ENCODE data around the gene SH3GL1. TPM values are rescaled to one million over a fixed set of nuclear protein-coding genes. Genes with fewer than 3 reads are reported as not detected.

Gene SH3GL1
- polyA plus RNA-seq, 3 donors = 14.0 to 33.9 (median 15.0) TPM

GRCh38 chr19:4428326-4428975, 28.1 kb upstream of the SH3GL1 start:
- Mint-ChIP-seq H3K36me3 (peaks cover 39 to 63% of the 10 kb centered on the region in 2 donors), H3K27me3 (ENCODE audit: low read depth in 3 of 3) (peaks cover 0 to 6% (median 5%) of the 10 kb centered on the region in 3 donors), H3K27ac (peak overlapping the region in 5 of 7 donors; percentile 50 to 98 (median 81)), H3K9me3 (peaks cover 0 to 2% (median 0%) of the 10 kb centered on the region in 7 donors), H3K4me3 (no peak overlapping the region), H3K4me1 (peaks cover 45% of the 10 kb centered on the region)
- Histone ChIP-seq H3K4me3 (replicated peaks in 1 of 3; ENCODE audit: low read depth in 2 of 3, low read length in 3 of 3) (no peak overlapping the region), H4K20me1 (ENCODE audit: insufficient read depth, low read length) (no peaks in the 10 kb centered on the region), H3K27ac (ENCODE audit: low read depth in 1 of 2, low read length in 2 of 2) (no peak overlapping the region), H3K9me3 (replicated peaks in 1 of 2; ENCODE audit: control insufficient read depth in 1 of 2, insufficient read depth in 1 of 2, low read length in 2 of 2) (no peaks in the 10 kb centered on the region), H3K4me2 (replicated peaks; ENCODE audit: extremely low read depth, low read length, poor library complexity, severe bottlenecking) (no peak overlapping the region), H2AFZ (ENCODE audit: insufficient read depth, low read depth, low read length, poor library complexity, severe bottlenecking) (no peak overlapping the region), H3K9ac (ENCODE audit: insufficient read depth, low read length, poor library complexity, severe bottlenecking) (no peak overlapping the region), H3K4me1 (ENCODE audit: control insufficient read depth in 1 of 2, insufficient read depth in 2 of 2, low read length in 2 of 2) (peaks cover 37 to 42% of the 10 kb centered on the region in 2 donors), H3K79me2 (ENCODE audit: insufficient read depth, low read length) (peaks cover 9% of the 10 kb centered on the region), H3K27me3 (ENCODE audit: control insufficient read depth in 2 of 2, insufficient read depth in 2 of 2, low read length in 2 of 2) (no peaks in the 10 kb centered on the region), H3K36me3 (replicated peaks in 1 of 2; ENCODE audit: control insufficient read depth in 1 of 2, insufficient read depth in 2 of 2, low read length in 2 of 2) (peaks cover 16 to 21% of the 10 kb centered on the region in 2 donors)
- intact Hi-C loops (cut with micrococcal nuclease) = no loop called here
- 97% methylated on average over 20 of the region's 20 CpGs for WGBS (ENCODE audit: insufficient coverage)
- no peak for TF ChIP-seq CTCF (IDR thresholded peaks at IDR 0.05)
- DNase-seq = no peak

- Mint-ChIP-seq H3K4me3 (no peak overlapping the region), H3K27ac (no peak overlapping the region), H3K9me3 (no peaks in the 10 kb centered on the region), H3K27me3 (ENCODE audit: low read depth in 3 of 3) (peaks cover 0 to 5% (median 2%) of the 10 kb centered on the region in 3 donors), H3K36me3 (peaks cover 43 to 65% of the 10 kb centered on the region in 2 donors), H3K4me1 (peaks cover 24% of the 10 kb centered on the region)
- no peak for DNase-seq
- no peak for TF ChIP-seq CTCF (IDR thresholded peaks at IDR 0.05)
- no peaks in the 10 kb centered on the region for H3K9me3 ChIP-seq (replicated peaks in 1 of 2; ENCODE audit: control insufficient read depth in 1 of 2, insufficient read depth in 1 of 2, low read length in 2 of 2)
- H3K4me1 ChIP-seq (ENCODE audit: control insufficient read depth in 1 of 2, insufficient read depth in 2 of 2, low read length in 2 of 2) = peaks cover 10 to 16% of the 10 kb centered on the region in 2 donors
- no peaks in the 10 kb centered on the region for H3K27me3 ChIP-seq (ENCODE audit: control insufficient read depth in 2 of 2, insufficient read depth in 2 of 2, low read length in 2 of 2)
- no peak overlapping the region for H3K27ac ChIP-seq (ENCODE audit: low read depth in 1 of 2, low read length in 2 of 2)
- intact Hi-C loops (cut with micrococcal nuclease) = no loop called here
- 100% methylated on average over 1 of the region's 6 CpGs for WGBS (ENCODE audit: insufficient coverage)
- peaks cover 24 to 33% of the 10 kb centered on the region in 2 donors for H3K36me3 ChIP-seq (replicated peaks in 1 of 2; ENCODE audit: control insufficient read depth in 1 of 2, insufficient read depth in 2 of 2, low read length in 2 of 2)
- no peaks in the 10 kb centered on the region for H4K20me1 ChIP-seq (ENCODE audit: insufficient read depth, low read length)
- no peak overlapping the region for H3K9ac ChIP-seq (ENCODE audit: insufficient read depth, low read length, poor library complexity, severe bottlenecking)
- no peak overlapping the region for H2AFZ ChIP-seq (ENCODE audit: insufficient read depth, low read depth, low read length, poor library complexity, severe bottlenecking)
- no peak overlapping the region for H3K4me2 ChIP-seq (replicated peaks; ENCODE audit: extremely low read depth, low read length, poor library complexity, severe bottlenecking)
- peaks cover 3% of the 10 kb centered on the region for H3K79me2 ChIP-seq (ENCODE audit: insufficient read depth, low read length)
- no peak overlapping the region for H3K4me3 ChIP-seq (replicated peaks in 1 of 3; ENCODE audit: low read depth in 2 of 3, low read length in 3 of 3)
Measured at GRCh38 chr19:4425537-4425936, 25.2 kb upstream of the SH3GL1 start.
